GM12878 (cell line): ENCODE results near the gene BZW1. TPM values are rescaled to one million over a fixed set of nuclear protein-coding genes. Genes with fewer than 3 reads are reported as not detected.

Experiments
- CHD1 ChIP-seq: IDR thresholded peaks from 2 replicates; pipeline ENCODE4 v1.6.1; 2012; ENCODE audit warnings: low read depth, low read length, improper control_type of control experiment
- HDAC6 ChIP-seq: fragments of 200-600 bp; sonication (generic); IDR thresholded peaks from one replicate; pipeline ENCODE4 v1.8.0; 2017; ENCODE audit warnings: antibody characterized with exemption; ENCODE audit not compliant: unreplicated experiment
- RB1 ChIP-seq: fragments of 450-650 bp; formaldehyde crosslinking; IDR thresholded peaks from 2 replicates; pipeline ENCODE4 v1.6.1; 2017; ENCODE audit warnings: mild to moderate bottlenecking, borderline replicate concordance
- RFX5 ChIP-seq: IDR thresholded peaks from 2 replicates; pipeline ENCODE4 v1.6.1; 2011; ENCODE audit warnings: low read depth, low read length, improper control_type of control experiment
- SMAD1 ChIP-seq: fragments of 450-650 bp; IDR thresholded peaks from 2 replicates; pipeline ENCODE4 v1.6.1; 2018; ENCODE audit warnings: mild to moderate bottlenecking, low read depth; ENCODE audit not compliant: partially characterized antibody
- STAT3 ChIP-seq: IDR thresholded peaks from 2 replicates; pipeline ENCODE4 v1.6.1; 2011; ENCODE audit warnings: low read depth, low read length, improper control_type of control experiment
- YY1 ChIP-seq: IDR thresholded peaks from 2 replicates; pipeline ENCODE4 v1.6.1; 2011; ENCODE audit warnings: low read depth, mild to moderate bottlenecking, low read length
- ZZZ3 ChIP-seq: IDR thresholded peaks from 2 replicates; pipeline ENCODE4 v1.6.1; 2011; ENCODE audit warnings: low read depth; ENCODE audit not compliant: control insufficient read depth, insufficient read length
- polyA plus RNA-seq, 11 experiments: library from polyadenylated mRNA; depleted of rRNA in 4 of 11; unstranded in 6 of 11; stranded (reverse) in 5 of 11; fragments of >200 nt; fragmentation: Nextera tagmentation in 4 of 11; fragmentation: Illumina TruSeq in 1 of 11; extraction: Ambion mirVana in 4 of 11; extraction: Trizol in 1 of 11; gene quantifications; 1 replicate in 1 of 11; 2 replicates in 10 of 11; pipeline versions ENCODE4 v1.2.1 to v1.2.3, GENCODE V29; 2011 to 2016; ENCODE audit warnings: inconsistent platforms in 2 of 11, missing spikeins in 2 of 11, low read depth in 1 of 11
- total RNA-seq, 4 experiments: library from RNA; depleted of rRNA in 3 of 4; stranded (reverse); fragments of >200 nt in 3 of 4; fragmentation: Illumina TruSeq in 1 of 4; extraction: Trizol in 1 of 4; gene quantifications; 2 replicates each; pipeline versions ENCODE4 v1.2.1 to v1.2.3, GENCODE V29; 2013 to 2021
- TF ChIP-seq, protein P1 (sequence below): IDR thresholded peaks from 2 replicates; pipeline ENCODE4 v1.6.1; 2012; ENCODE audit warnings: mild to moderate bottlenecking, low read depth, low read length
- TF ChIP-seq, protein P2 (sequence below): fragments of 450-650 bp; IDR thresholded peaks from 2 replicates; pipeline ENCODE4 v1.6.1; 2017; ENCODE audit warnings: mild to moderate bottlenecking, low read depth, inconsistent platforms; ENCODE audit not compliant: poor library complexity, severe bottlenecking
- TF ChIP-seq, protein P3 (sequence below): IDR thresholded peaks from 2 replicates; pipeline ENCODE4 v1.6.1; 2011; ENCODE audit warnings: mild to moderate bottlenecking, low read depth, low read length, moderate library complexity; ENCODE audit not compliant: insufficient replicate concordance

Gene BZW1
- total and polyA plus RNA-seq, 10 of the 15 experiments (the other 5 are each of a cell fraction or from before 2014, with no cell fraction given), result 186 to 349 (median 269) TPM

DNA sequence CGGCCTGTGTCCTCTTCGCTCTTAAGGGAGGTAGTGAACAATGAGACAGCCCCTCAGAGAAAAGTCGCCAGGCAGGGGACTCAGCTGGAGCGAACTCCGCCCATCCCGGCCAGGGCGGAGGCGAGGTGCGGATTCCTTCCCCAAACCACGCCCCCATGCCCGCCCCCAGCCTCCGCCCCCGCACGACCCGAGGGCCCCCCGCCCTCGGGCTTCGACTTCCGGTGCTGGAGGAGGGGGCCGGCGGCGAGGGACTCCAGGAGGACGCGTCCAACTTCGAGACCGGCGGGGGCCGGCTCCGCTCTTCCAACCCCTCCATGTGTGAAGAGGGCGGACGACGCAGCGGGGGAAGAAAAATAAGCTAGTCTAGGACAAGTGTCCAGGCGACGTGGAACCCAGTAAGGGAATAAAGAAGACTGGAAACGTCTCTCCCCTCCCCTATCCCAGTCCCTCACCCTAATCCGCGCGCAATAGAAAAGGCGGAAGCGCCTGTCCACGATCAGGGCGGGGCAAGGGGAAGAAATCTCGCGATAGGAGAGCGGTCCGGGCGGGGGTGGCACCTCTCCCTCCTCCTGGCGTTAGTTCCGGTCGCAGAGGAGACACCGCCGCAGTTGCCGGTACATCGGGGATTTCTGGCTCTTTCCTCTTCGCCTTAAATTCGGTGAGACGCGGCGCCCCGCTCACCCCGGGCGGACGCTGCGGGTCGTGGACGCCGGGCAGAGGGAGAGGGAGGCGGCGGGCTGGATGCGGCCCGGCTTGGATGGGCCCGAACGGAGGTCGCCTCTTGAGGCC is at the start of gene BZW1 (continued):
- TF ChIP-seq, protein P1, sequence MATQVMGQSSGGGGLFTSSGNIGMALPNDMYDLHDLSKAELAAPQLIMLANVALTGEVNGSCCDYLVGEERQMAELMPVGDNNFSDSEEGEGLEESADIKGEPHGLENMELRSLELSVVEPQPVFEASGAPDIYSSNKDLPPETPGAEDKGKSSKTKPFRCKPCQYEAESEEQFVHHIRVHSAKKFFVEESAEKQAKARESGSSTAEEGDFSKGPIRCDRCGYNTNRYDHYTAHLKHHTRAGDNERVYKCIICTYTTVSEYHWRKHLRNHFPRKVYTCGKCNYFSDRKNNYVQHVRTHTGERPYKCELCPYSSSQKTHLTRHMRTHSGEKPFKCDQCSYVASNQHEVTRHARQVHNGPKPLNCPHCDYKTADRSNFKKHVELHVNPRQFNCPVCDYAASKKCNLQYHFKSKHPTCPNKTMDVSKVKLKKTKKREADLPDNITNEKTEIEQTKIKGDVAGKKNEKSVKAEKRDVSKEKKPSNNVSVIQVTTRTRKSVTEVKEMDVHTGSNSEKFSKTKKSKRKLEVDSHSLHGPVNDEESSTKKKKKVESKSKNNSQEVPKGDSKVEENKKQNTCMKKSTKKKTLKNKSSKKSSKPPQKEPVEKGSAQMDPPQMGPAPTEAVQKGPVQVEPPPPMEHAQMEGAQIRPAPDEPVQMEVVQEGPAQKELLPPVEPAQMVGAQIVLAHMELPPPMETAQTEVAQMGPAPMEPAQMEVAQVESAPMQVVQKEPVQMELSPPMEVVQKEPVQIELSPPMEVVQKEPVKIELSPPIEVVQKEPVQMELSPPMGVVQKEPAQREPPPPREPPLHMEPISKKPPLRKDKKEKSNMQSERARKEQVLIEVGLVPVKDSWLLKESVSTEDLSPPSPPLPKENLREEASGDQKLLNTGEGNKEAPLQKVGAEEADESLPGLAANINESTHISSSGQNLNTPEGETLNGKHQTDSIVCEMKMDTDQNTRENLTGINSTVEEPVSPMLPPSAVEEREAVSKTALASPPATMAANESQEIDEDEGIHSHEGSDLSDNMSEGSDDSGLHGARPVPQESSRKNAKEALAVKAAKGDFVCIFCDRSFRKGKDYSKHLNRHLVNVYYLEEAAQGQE, result no peak
- TF ChIP-seq, protein P2, sequence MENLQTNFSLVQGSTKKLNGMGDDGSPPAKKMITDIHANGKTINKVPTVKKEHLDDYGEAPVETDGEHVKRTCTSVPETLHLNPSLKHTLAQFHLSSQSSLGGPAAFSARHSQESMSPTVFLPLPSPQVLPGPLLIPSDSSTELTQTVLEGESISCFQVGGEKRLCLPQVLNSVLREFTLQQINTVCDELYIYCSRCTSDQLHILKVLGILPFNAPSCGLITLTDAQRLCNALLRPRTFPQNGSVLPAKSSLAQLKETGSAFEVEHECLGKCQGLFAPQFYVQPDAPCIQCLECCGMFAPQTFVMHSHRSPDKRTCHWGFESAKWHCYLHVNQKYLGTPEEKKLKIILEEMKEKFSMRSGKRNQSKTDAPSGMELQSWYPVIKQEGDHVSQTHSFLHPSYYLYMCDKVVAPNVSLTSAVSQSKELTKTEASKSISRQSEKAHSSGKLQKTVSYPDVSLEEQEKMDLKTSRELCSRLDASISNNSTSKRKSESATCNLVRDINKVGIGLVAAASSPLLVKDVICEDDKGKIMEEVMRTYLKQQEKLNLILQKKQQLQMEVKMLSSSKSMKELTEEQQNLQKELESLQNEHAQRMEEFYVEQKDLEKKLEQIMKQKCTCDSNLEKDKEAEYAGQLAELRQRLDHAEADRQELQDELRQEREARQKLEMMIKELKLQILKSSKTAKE, result peak; percentile 97
- TF ChIP-seq HDAC6 (no peak), CHD1 (peak; percentile 98), ZZZ3 (no peak), RB1 (peak; percentile 85; the same call in 1 of the 2 replicates), RFX5 (no peak), SMAD1 (peak; percentile 72), YY1 (no peak; the same call in 1 of the 2 replicates), STAT3 (no peak)
- TF ChIP-seq, protein P3, sequence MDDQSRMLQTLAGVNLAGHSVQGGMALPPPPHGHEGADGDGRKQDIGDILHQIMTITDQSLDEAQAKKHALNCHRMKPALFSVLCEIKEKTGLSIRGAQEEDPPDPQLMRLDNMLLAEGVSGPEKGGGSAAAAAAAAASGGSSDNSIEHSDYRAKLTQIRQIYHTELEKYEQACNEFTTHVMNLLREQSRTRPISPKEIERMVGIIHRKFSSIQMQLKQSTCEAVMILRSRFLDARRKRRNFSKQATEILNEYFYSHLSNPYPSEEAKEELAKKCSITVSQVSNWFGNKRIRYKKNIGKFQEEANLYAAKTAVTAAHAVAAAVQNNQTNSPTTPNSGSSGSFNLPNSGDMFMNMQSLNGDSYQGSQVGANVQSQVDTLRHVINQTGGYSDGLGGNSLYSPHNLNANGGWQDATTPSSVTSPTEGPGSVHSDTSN, result no peak
- TF ChIP-seq, all 136 proteins: peak for 61
